Measurements from ENCODE around the gene TTC33.

Gene TTC33

DNA sequence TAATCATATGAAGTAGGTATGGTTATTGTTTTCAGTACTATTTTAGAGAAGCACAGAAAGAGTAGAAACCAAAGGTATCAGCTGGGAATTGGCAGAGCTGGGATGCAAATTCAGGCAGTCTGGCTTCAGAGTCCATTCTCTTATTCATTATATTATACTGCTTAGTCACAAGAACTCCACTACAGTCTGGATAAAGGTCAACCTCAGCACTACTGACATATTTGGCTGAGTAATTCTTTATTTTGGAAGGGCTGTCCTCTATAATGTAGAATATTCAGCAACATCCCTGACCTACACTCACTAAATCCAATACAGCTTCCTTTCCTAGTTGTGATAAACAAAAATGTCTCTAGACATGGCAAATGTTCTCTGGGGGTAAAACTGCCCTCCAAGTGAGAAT lies 38.5 kb downstream of the TTC33 start:
- Histone ChIP-seq H3K9ac (ENCODE audit: low read length) (no peak overlapping the region), H3K27ac (ENCODE audit: low read depth, low read length) (no peak overlapping the region), H3K9me2 (replicated peaks; ENCODE audit: insufficient read depth, low read length) (no peaks in the 10 kb centered on the region), H3F3A (ENCODE audit: insufficient read depth) (peaks cover 2% of the 10 kb centered on the region; the same call in 1 of the 2 replicates), H3K27me3 (ENCODE audit: low read length) (no peaks in the 10 kb centered on the region), H3K79me2 (ENCODE audit: insufficient read depth, low read length) (no peaks in the 10 kb centered on the region), H3K4me2 (ENCODE audit: low read depth, low read length, poor library complexity, severe bottlenecking) (no peak overlapping the region), H4K20me1 (ENCODE audit: low read depth, low read length) (no peaks in the 10 kb centered on the region), H3K4me3 (ENCODE audit: insufficient read depth, low read length, poor library complexity, severe bottlenecking) (no peak overlapping the region), H3K9me3 (ENCODE audit: insufficient read depth, low read length) (no peaks in the 10 kb centered on the region), H3K36me3 (ENCODE audit: low read length) (peaks cover 10% of the 10 kb centered on the region), H2AFZ (ENCODE audit: low read depth, low read length, severe bottlenecking) (no peak overlapping the region)
- TF ChIP-seq CTCF (IDR thresholded peaks at IDR 0.05; ENCODE audit: insufficient read depth, low read length, poor library complexity, severe bottlenecking) (no peak), EZH2phosphoT487 (conservative IDR thresholded peaks at IDR 0.05; ENCODE audit: low read length) (no peak)

DNA sequence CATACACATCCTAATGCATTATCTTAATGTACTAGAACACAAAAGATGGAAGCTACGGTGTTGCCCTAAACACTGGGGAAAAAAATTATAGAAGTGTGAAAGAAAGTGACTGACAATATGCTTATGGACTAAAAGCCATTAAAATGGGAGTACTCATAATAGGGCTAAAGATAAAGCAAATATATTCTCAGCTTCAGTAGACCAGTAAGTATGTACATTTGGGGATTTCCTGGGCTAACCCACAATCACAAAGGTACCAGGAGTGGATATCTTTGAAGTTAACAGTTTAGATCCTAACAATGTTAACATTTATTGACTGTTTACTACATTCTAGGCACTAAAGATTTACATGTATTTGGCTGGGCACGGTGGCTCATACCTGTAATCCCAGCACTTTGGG lies 39.2 kb downstream of the TTC33 start:
- Histone ChIP-seq H3K79me2 (ENCODE audit: insufficient read depth, low read length) (no peaks in the 10 kb centered on the region), H2AFZ (ENCODE audit: low read depth, low read length, severe bottlenecking) (no peak overlapping the region), H3K4me3 (ENCODE audit: insufficient read depth, low read length, poor library complexity, severe bottlenecking) (no peak overlapping the region), H3F3A (ENCODE audit: insufficient read depth) (peaks cover 2% of the 10 kb centered on the region; the same call in 1 of the 2 replicates), H3K4me2 (ENCODE audit: low read depth, low read length, poor library complexity, severe bottlenecking) (no peak overlapping the region), H3K27ac (ENCODE audit: low read depth, low read length) (no peak overlapping the region), H3K9me3 (ENCODE audit: insufficient read depth, low read length) (no peaks in the 10 kb centered on the region), H4K20me1 (ENCODE audit: low read depth, low read length) (no peaks in the 10 kb centered on the region), H3K9ac (ENCODE audit: low read length) (no peak overlapping the region), H3K27me3 (ENCODE audit: low read length) (no peaks in the 10 kb centered on the region), H3K9me2 (replicated peaks; ENCODE audit: insufficient read depth, low read length) (no peaks in the 10 kb centered on the region), H3K36me3 (ENCODE audit: low read length) (peaks cover 10% of the 10 kb centered on the region)
- TF ChIP-seq EZH2phosphoT487 (conservative IDR thresholded peaks at IDR 0.05; ENCODE audit: low read length) = no peak
- no peak for TF ChIP-seq CTCF (IDR thresholded peaks at IDR 0.05; ENCODE audit: insufficient read depth, low read length, poor library complexity, severe bottlenecking)

GRCh38 chr5:40716000-40716399 lies 39.8 kb downstream of the TTC33 start:
- Histone ChIP-seq H3K79me2 (ENCODE audit: insufficient read depth, low read length) (no peaks in the 10 kb centered on the region), H3K27ac (ENCODE audit: low read depth, low read length) (no peak overlapping the region), H3K4me2 (ENCODE audit: low read depth, low read length, poor library complexity, severe bottlenecking) (no peak overlapping the region), H2AFZ (ENCODE audit: low read depth, low read length, severe bottlenecking) (no peak overlapping the region), H3K9me2 (replicated peaks; ENCODE audit: insufficient read depth, low read length) (no peaks in the 10 kb centered on the region), H3F3A (ENCODE audit: insufficient read depth) (peaks cover 2% of the 10 kb centered on the region; the same call in 1 of the 2 replicates), H3K9me3 (ENCODE audit: insufficient read depth, low read length) (no peaks in the 10 kb centered on the region), H4K20me1 (ENCODE audit: low read depth, low read length) (no peaks in the 10 kb centered on the region), H3K9ac (ENCODE audit: low read length) (no peak overlapping the region), H3K4me3 (ENCODE audit: insufficient read depth, low read length, poor library complexity, severe bottlenecking) (no peak overlapping the region), H3K27me3 (ENCODE audit: low read length) (no peaks in the 10 kb centered on the region), H3K36me3 (ENCODE audit: low read length) (peaks cover 9% of the 10 kb centered on the region)
- TF ChIP-seq CTCF (IDR thresholded peaks at IDR 0.05; ENCODE audit: insufficient read depth, low read length, poor library complexity, severe bottlenecking) = no peak
- TF ChIP-seq EZH2phosphoT487 (conservative IDR thresholded peaks at IDR 0.05; ENCODE audit: low read length) = no peak

Measured in SU-DHL-6 (cell line).